Stomach (tissue), 9 donors: ENCODE measurements around the gene KRTAP3-3. TPM values are rescaled to one million over a fixed set of nuclear protein-coding genes. Genes with fewer than 3 reads are reported as not detected.

Experiments
- DNase-seq, 2 donors: peaks; one replicate each; pipeline versions ENCODE4 v3.0.0 to v3.0.0-alpha.2; 2013 to 2019
- H3K27ac ChIP-seq, 5 donors: fragments of 200-600 bp in 4 of 5; sonication (generic) in 4 of 5; one replicate each; pipeline ENCODE4 v1.5.1; 2013 to 2019; ENCODE audit warnings: mild to moderate bottlenecking in 1 of 5, moderate library complexity in 1 of 5
- H3K27me3 ChIP-seq, 3 donors: fragments of 200-600 bp; sonication (generic); one replicate each; pipeline ENCODE4 v1.5.1; 2017 to 2019; ENCODE audit warnings: mixed run types in 1 of 3
- H3K36me3 ChIP-seq, 4 donors: fragments of 200-600 bp; sonication (generic); 1 replicate in 3 of 4; 2 replicates in 1 of 4; pipeline ENCODE4 v1.5.1; 2016 to 2019
- H3K4me1 ChIP-seq, 4 donors: fragments of 200-600 bp; sonication (generic); one replicate each; pipeline ENCODE4 v1.5.1; 2016 to 2019
- H3K4me3 ChIP-seq, 4 donors: fragments of 200-600 bp; sonication (generic) in 3 of 4; one replicate each; pipeline ENCODE4 v1.5.1; 2016 to 2019; ENCODE audit warnings: mild to moderate bottlenecking in 1 of 4
- H3K9me3 ChIP-seq, 4 donors: fragments of 200-600 bp; sonication (generic); one replicate each; pipeline ENCODE4 v1.5.1; 2016 to 2019
- EP300 ChIP-seq: sonication (generic); formaldehyde crosslinking; IDR thresholded peaks from one replicate; pipeline ENCODE4 v1.6.1; 2017; ENCODE audit warnings: antibody characterized with exemption
- POLR2A ChIP-seq, 4 donors: fragments of 450-650 bp; IDR thresholded peaks; one replicate each; pipeline ENCODE4 v1.6.1; 2016; ENCODE audit warnings: antibody characterized with exemption in 4 of 4, control low read depth in 2 of 4, mild to moderate bottlenecking in 1 of 4, moderate library complexity in 1 of 4
- POLR2AphosphoS5 ChIP-seq, 3 donors: sonication (generic); formaldehyde crosslinking; IDR thresholded peaks; one replicate each; pipeline ENCODE4 v1.6.1; 2016; ENCODE audit warnings: antibody characterized with exemption in 3 of 3
- WGBS, 5 donors: extraction: QIAGEN DNeasy Blood & Tissue Kit in 3 of 5; methylation state at CpG; one replicate each; pipeline versions ENCODE4 v1.1.5 to v1.1.7; 2013 to 2018; 5-methylcytosine and 5-hydroxymethylcytosine counted together
- intact Hi-C: fragments of 100-400 bp; cut with DNase I; formaldehyde crosslinking; loops from one replicate; pipeline ENCODE4 v1.15.1; 2023; ENCODE audit warnings: low total_unique reads
- polyA plus RNA-seq, 3 donors: library from polyadenylated mRNA; stranded (reverse); fragments of 200-250 nt; gene quantifications; one replicate each; pipeline ENCODE4 v1.2.3, GENCODE V29; 2013
- total RNA-seq, 5 donors: library from RNA; depleted of rRNA; stranded (reverse); fragments of >200 nt; gene quantifications; one replicate each; pipeline versions ENCODE4 v1.1.0 to v1.2.3, GENCODE V29; 2014 to 2016
- TF ChIP-seq, protein P1 (sequence below), 7 experiments: fragments of 450-650 bp in 4 of 7; fragments of 200-600 bp in 3 of 7; sonication (generic) in 3 of 7; IDR thresholded peaks; one replicate each; pipeline ENCODE4 v1.5.1; 2016 to 2019; ENCODE audit warnings: antibody characterized with exemption in 7 of 7, control low read depth in 2 of 7, mild to moderate bottlenecking in 1 of 7
- donor health status: healthy with polysubstance abuse.
- donor health status: Bipolar disorder and iron deficiency.
- donor health status: healthy.

Gene KRTAP3-3
- total and polyA plus RNA-seq, 8 donors = not detected

DNA sequence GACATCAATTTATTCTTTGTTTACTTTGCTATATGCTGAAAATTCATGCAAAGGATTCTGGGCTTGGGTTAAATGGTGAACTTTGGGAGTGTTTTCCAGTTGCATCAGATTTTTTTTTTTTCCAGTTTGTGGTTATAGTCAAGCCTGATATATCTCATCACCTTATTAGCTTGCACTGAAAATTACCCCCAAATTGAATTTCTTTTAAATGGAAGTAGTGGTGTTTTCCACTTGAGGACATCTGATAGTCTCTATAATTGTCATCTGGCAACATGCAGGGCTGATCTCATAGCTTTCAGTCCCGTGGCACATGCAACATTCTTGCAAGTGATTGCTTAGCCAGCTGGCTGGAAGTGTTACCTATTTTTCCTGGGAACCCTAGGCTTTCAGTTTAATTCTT is 19.6 kb upstream of the KRTAP3-3 start:
- WGBS, 5 donors = 28 to 42% (median 39%) methylated on average over 1 of the region's 1 CpG
- H3K27me3 ChIP-seq = no peaks in the 10 kb centered on the region
- no peak overlapping the region for H3K27ac ChIP-seq
- H3K4me3 ChIP-seq = no peak overlapping the region
- H3K4me1 ChIP-seq = no peaks in the 10 kb centered on the region
- peak in 1 of 2 donors; percentile 15 for DNase-seq
- no peaks in the 10 kb centered on the region for H3K9me3 ChIP-seq
- intact Hi-C loops = no loop called here
- TF ChIP-seq, protein P1, sequence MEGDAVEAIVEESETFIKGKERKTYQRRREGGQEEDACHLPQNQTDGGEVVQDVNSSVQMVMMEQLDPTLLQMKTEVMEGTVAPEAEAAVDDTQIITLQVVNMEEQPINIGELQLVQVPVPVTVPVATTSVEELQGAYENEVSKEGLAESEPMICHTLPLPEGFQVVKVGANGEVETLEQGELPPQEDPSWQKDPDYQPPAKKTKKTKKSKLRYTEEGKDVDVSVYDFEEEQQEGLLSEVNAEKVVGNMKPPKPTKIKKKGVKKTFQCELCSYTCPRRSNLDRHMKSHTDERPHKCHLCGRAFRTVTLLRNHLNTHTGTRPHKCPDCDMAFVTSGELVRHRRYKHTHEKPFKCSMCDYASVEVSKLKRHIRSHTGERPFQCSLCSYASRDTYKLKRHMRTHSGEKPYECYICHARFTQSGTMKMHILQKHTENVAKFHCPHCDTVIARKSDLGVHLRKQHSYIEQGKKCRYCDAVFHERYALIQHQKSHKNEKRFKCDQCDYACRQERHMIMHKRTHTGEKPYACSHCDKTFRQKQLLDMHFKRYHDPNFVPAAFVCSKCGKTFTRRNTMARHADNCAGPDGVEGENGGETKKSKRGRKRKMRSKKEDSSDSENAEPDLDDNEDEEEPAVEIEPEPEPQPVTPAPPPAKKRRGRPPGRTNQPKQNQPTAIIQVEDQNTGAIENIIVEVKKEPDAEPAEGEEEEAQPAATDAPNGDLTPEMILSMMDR (IDR thresholded peaks at IDR 0.05) = no peak
- TF ChIP-seq POLR2AphosphoS5 (IDR thresholded peaks at IDR 0.05) (no peak), EP300 (no peak), POLR2A (IDR thresholded peaks at IDR 0.05) (no peak)
- no peaks in the 10 kb centered on the region for H3K36me3 ChIP-seq

DNA sequence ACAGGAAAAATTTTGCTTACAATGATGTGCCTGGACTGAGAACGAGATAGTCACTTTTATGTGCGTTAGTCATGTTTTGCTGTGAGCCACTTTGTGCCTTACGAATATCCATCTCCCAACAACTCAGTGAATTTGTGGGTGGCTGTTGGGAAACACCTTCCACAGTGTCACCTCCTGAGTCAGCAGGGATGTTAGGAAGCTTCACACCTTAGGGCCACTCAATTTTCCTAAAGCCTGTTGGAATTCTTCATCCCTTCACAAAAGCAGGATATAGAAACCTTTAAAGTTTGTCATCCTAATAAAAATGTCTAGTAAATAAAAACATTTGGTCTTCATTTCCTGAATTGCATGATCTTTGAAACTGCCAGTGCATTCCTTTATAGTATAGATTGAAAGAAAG is 19.2 kb upstream of the KRTAP3-3 start:
- Histone ChIP-seq H3K36me3 (no peaks in the 10 kb centered on the region), H3K4me1 (no peaks in the 10 kb centered on the region), H3K27me3 (no peaks in the 10 kb centered on the region), H3K27ac (no peak overlapping the region), H3K4me3 (no peak overlapping the region), H3K9me3 (no peaks in the 10 kb centered on the region)
- TF ChIP-seq POLR2AphosphoS5 (IDR thresholded peaks at IDR 0.05) = no peak
- TF ChIP-seq, protein P1 (IDR thresholded peaks at IDR 0.05) = no peak
- TF ChIP-seq EP300 = no peak
- TF ChIP-seq POLR2A (IDR thresholded peaks at IDR 0.05) = no peak
- intact Hi-C loops = no loop called here
- 85 to 96% (median 86%) methylated on average over 3 of the region's 3 CpGs for WGBS, 5 donors
- no peak for DNase-seq

DNA sequence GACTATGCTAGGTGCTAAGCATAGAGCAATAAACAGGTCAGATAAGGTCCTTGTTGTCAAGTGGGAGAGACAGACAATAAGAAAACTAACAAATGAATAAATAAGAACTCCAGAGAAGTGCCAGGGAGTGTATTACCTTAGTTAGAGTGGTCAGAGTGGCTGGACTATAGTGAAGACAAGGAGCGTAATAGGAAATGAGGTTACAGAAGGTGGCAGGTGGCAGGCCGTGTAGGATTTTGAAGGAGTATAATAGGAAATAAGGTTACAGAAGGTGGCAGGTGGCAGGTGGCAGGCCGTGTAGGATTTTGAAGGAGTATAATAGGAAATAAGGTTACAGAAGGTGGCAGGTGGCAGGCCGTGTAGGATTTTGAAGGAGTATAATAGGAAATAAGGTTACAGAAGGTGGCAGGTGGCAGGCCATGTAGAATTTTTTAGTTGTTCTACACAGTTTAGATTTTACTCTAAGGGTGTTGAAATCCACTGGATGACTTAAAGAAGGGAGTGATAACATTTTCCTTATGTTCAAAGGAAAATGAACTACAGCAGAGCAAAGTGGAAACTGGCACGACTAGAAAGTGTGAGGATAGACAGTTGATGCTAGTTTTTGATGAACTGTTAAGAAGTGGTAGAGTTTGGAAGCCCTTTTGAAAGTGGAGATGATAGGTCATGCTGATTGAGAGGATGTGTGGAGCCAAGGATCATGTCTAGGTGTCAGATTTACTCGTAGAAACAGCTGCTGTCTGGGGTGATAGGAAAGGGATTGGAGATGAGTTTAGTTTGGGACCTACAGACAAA is 18.6 kb upstream of the KRTAP3-3 start:
- WGBS, 5 donors = 73 to 85% (median 77%) methylated on average over 6 of the region's 6 CpGs
- Histone ChIP-seq H3K36me3 (no peaks in the 10 kb centered on the region), H3K4me3 (no peak overlapping the region), H3K27me3 (no peaks in the 10 kb centered on the region), H3K9me3 (no peaks in the 10 kb centered on the region), H3K4me1 (no peaks in the 10 kb centered on the region), H3K27ac (no peak overlapping the region)
- TF ChIP-seq, protein P1 (IDR thresholded peaks at IDR 0.05) = no peak
- TF ChIP-seq POLR2AphosphoS5 (IDR thresholded peaks at IDR 0.05) (no peak), EP300 (no peak), POLR2A (IDR thresholded peaks at IDR 0.05) (no peak)
- DNase-seq = no peak
- intact Hi-C loops = no loop called here

DNA sequence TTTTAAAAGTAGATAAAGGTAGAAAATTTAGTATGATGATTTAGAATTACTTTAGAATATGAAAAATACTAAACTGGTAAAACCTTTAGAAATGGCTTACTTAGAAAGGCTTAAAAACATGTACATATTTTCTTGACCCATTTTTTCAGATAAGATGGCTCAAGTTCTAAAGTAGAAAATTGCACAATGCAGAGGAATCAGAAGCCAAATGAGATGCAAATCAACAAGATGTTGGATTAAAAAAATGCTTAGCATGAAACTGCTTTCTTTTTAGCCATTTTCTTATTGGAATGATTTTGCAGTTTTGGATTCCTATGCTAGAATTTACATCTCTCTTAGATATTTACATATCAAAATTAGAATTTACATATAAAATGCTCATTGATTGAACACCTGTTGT is 16.5 kb upstream of the KRTAP3-3 start:
- Histone ChIP-seq H3K9me3 (no peaks in the 10 kb centered on the region), H3K27ac (no peak overlapping the region), H3K36me3 (no peaks in the 10 kb centered on the region), H3K4me1 (no peaks in the 10 kb centered on the region), H3K4me3 (no peak overlapping the region), H3K27me3 (no peaks in the 10 kb centered on the region)
- no peak for DNase-seq
- TF ChIP-seq EP300 (no peak), POLR2AphosphoS5 (IDR thresholded peaks at IDR 0.05) (no peak), POLR2A (IDR thresholded peaks at IDR 0.05) (no peak)
- TF ChIP-seq, protein P1 (IDR thresholded peaks at IDR 0.05) = no peak
- intact Hi-C loops = no loop called here
